ENCODE data around the gene KCNMA1. TPM values are rescaled to one million over a fixed set of nuclear protein-coding genes. Genes with fewer than 3 reads are reported as not detected.

The KCNMA1 gene
- polyA plus RNA-seq, 3 donors = 3.1 to 4.1 (median 3.9) TPM

DNA sequence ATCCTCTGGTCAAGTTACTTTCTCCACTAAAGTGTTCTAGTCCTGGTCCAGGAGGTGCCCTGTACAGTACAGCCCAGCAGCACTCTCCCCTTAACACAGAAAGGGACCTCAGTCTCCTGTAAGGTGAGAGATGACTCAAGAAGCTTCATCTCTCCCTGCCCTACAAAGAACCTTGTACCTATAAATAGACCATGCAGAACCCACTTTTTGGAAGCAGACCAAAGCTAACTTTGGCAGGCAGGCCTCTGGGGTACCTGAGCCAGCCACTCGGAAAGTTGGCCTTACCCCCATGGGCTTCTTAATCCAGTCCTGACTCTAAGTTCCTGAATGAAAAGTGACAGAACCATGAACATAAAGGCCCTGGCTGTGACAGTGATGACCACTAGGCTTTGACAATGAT is 454.8 kb downstream of the KCNMA1 start:
- DNase-seq (ENCODE audit: low read depth in 3 of 3, low spot score in 2 of 3) = no peak

DNA sequence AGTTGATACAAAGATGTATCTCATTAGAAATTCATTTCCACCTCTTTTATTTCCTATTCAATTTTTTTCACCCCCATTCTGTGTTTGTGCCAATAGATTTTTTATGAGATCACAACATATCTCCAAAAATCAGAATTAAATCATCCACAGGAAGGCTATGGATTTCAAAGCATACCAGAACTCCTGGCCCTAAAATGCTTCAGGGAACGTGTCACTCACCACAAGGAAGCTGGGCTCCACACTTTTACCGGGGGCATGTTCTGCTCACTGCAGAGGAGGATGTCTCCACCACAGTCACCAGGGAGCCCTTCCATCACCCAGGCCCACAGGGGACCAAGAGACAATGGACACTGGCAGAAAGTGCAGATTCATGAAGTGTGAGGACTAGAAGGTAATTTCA is 456.8 kb downstream of the KCNMA1 start:
- DNase-seq (ENCODE audit: low read depth in 3 of 3, low spot score in 2 of 3) = no peak

DNA sequence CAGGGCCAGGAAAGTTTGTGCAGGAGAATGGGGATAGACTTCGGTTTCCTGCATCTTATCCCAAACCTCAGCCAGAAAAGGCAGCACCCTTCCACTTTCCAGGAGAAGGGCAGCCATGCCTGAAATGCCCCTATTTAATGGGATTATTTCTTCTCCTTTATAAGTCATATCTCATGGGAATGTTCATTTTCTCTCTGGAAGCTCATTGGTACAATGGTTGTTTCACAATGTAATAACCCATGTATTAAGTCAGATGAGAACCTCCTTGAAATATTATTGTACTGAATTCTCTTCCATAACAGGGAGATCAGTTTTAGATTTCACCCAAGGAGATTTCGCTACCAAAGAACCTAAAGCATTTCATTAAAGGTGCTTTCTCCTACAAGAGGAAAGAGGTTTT is 457.5 kb downstream of the KCNMA1 start:
- DNase-seq (ENCODE audit: low read depth in 3 of 3, low spot score in 2 of 3) = no peak

DNA sequence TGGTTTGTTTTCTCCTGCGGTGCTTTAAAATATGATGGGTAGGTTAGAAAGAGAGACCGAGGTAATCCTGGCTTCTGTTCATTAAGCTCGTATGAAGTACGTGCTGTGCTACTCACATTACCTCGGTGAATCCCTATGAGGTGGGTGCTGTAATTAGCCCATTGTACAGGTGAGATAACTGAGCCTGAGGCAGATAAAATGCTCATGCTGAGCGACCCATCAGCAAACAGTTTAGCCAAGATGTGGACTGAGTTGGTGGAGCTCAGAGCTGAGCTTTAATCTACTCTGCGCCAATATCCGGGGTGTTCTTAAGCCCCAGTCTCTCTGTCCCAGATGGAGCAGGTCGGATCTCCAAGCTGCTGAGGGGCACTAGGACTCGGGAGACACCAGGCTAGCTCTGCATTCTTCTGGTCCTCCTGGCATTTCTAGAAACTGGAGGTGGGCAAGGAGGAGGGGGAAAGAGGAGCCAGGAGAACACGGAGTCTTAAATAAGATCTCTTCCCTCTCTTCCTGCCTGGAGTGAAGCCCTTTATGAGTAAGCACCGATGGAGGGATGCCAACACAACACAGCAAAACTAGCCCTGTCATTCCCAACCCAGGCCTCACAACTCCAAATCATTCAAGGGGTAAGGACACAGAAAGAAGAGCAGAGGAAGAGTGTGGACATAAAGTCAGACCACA is 458.5 kb downstream of the KCNMA1 start:
- DNase-seq (ENCODE audit: low read depth in 3 of 3, low spot score in 2 of 3) = no peak

DNA sequence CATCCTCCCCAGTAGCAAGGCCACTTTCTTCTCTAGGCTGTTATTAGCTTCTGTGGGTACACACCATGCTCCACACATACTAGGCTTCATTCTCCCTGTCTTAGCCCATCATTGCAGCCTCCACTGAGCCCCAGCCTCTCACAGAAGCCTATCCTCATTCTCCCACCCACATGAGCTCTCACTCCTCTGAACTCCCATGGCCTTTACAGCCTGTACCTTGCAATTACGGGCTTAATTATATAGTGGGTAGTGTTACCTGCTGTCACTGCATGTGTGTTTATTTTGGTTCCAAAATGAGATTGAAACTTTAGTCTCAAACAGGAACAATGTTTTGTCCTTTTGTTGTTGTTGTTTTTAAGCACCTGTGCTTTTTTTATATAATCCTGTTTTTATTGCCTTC is 460.0 kb downstream of the KCNMA1 start:
- DNase-seq (ENCODE audit: low read depth in 3 of 3, low spot score in 2 of 3) = no peak

DNA sequence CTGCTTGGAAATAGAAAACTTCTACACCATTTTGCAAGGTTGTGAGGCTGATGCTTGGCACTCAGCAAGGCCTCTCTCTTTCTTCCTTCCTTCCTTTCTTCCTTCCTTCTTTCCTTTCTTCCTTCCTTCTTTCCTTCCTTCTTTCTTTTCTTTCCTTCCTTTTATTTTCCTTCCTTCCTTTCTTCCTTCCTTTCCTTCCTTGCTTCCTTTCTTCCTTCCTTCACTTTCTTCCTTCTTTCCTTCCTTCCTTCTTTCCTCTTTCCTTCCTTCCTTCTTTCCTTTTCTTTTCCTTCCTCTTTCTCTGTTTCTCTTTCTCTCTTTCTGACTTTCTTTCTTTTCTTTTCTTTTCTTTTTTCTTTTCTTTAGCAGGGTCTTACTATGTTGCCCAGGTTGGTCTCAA is 460.4 kb downstream of the KCNMA1 start:
- no peak for DNase-seq (ENCODE audit: low read depth in 3 of 3, low spot score in 2 of 3)

DNA sequence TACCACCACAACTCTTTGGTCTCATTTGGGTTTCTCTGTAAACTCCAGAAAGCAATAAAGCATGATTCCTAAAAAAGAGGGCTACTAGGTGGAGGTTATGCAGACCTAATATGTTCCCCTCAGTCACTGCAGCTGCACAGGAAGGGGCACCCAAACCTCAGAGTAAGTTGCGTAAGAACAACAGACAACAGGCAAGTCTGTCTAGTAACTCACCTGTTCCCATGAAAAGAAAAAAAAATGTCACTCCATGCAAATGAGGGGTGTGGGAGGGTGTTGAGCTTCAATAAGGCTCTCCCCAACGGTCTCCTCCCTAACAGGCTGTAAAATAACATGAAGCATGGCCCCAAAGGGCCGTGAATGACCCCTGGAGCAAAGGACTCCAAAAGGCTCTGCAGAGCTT is 461.4 kb downstream of the KCNMA1 start:
- no peak for DNase-seq (ENCODE audit: low read depth in 3 of 3, low spot score in 2 of 3)

DNA sequence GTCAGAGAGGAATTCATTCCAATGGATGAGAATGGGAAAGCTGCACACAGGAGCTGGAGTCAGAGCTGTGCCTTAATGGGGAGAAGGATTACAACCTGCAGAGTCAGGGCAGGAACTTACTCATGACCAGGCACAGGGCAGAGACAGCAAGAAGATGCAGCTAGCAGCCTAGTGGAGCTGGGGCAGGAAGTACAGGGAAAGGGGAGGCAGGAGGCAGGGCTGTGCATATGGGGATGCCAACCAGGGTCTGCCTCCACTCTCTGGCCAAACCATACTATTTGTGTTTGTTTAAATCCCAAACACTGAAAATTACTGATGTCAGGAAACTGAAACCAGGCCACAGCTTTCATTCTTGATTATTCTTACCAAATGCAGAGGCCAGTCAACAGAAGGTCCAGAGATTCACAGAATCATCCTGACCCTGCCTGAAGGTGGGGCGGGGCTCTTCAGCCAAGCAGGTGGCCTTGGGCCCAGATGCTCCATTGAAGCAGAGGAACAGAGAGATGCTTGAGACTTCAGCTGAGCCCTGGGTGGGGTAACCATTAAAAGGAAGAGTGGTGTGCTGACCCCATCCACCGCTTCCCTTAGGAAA is 461.9 kb downstream of the KCNMA1 start:
- no peak for DNase-seq (ENCODE audit: low read depth in 3 of 3, low spot score in 2 of 3)

DNA sequence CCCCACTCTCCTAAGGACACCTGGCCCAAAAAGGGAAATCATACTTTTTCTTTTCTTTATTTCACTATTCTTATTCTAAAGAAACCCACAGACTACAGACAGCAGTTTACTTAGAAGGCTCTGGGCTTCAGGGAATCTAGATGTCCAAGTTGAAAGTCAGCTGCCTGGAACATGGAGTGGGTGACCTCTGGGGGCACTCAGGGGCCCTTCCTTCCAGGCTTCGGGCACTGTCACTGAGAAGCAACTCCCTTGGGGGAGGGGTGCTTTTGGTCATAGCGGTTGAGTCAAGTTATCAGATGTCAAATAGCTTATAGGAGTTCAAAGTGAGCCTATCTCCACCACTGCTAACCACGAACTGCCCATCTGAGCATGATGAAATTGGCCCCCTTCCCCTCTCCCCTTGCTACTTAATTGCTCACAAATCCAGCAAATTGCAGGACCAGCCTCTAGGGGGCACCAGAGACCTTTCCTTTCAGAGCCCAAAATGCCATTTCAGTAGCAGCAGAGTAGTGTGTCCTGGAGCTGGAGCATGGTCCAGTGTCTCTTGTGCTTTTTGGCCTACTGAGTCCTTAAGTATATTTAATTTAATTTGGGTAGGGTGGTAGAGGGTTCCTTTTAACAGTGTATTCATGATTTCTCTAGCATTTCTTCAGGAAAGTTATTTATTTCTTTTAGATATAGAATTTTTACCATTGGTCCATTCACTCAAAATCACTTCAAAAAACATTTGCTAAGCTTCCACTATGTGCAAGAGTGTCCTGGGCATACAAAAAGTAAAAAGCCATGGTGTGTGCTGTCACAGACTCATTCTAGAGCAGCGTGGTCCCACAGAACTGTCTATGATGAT is 463.8 kb downstream of the KCNMA1 start:
- DNase-seq (ENCODE audit: low read depth in 3 of 3, low spot score in 2 of 3) = peak; percentile 54 to 58 (median 56)

DNA sequence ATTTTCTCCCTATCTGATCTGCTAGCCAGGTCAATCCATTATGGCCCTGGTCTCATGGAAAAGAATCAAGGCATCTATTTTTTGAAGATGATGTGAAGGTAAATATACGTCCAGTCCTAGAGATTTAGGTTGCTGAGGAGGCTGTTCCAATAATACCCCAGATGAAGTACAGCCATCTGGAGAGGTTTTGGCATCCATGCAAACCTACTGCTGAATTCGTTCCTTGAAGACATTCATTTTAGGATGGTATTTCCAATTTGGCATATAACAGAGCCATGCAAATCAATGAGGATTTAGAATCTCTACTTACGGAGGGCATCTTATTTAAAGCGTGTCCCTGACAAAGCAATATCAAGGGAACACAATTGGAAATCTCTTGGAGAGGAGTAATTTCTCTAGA is 465.5 kb downstream of the KCNMA1 start:
- no peak for DNase-seq (ENCODE audit: low read depth in 3 of 3, low spot score in 2 of 3)

DNA sequence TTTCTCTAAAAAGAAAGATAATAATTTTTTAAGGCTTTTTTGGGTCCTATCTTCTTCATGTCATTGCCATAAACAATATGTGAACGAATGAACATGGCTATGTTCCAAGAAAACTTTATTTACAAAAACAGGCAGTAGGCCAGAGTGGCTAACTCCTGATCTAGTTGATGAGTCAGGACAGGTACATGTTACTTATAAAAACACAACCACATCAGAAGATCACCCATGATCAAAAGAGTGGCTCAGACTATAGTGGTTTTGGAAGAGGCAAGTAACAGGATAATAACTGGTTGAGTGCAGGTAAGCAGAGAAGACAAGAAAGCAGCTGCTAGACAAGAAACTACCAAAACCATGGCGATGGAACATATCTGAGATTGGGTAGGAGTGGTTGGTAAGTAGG is 468.7 kb downstream of the KCNMA1 start:
- no peak for DNase-seq (ENCODE audit: low read depth in 3 of 3, low spot score in 2 of 3)

DNA sequence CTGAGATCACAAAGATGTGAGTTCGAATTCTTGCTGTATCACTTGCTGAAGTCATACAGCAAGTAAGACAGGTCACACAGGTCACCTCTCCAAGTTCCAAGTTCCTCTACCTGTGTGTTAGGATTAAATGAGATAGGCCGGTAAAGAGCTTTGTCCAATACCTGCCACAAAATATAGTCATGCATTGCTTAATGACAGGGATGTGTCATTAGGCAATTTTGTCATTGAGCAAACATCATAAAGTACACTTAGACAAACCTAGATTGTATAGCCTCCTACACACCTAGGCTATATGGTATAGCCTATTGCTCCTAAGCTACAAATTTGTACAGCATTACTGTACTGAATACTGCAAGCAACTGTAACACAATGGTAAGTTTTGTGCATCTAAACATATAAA is 469.4 kb downstream of the KCNMA1 start:
- no peak for DNase-seq (ENCODE audit: low read depth in 3 of 3, low spot score in 2 of 3)

DNA sequence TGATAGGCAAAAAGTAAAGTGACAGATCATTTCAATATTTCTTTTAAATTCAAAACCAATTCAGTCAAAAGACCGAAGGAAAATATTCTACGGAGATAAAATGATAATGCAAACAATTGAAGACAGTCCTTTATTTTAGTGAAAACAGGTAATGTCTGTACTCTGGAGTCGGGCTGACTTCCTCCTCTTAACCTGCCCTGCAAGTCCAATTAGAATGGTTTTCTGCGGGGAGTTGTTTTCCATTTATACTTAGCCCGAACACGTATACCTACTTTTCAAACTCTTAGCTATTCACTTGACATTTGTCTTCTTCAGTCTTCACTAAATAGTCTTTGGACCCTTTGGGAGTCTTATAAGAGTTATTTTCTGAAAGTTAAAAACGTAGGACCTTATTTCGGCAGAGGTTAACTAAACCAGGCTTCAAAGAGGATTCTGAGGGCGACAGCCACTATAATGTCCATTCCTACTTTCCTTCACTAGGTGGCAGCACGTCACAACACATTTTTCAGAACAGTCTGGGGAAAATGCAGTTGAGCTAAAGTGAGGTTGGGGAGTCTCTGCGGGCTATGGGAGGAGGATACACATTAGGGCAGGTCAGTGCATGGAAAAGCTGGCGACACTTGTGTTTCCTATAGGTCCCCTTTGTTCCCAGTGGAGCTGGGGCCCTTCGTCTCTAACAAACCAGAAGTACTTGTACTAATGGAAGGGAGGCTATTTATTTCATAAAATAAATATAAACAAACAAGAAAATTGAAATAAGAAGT is 472.0 kb downstream of the KCNMA1 start:
- peak; percentile 39 to 47 (median 45) for DNase-seq (ENCODE audit: low read depth in 3 of 3, low spot score in 2 of 3)

DNA sequence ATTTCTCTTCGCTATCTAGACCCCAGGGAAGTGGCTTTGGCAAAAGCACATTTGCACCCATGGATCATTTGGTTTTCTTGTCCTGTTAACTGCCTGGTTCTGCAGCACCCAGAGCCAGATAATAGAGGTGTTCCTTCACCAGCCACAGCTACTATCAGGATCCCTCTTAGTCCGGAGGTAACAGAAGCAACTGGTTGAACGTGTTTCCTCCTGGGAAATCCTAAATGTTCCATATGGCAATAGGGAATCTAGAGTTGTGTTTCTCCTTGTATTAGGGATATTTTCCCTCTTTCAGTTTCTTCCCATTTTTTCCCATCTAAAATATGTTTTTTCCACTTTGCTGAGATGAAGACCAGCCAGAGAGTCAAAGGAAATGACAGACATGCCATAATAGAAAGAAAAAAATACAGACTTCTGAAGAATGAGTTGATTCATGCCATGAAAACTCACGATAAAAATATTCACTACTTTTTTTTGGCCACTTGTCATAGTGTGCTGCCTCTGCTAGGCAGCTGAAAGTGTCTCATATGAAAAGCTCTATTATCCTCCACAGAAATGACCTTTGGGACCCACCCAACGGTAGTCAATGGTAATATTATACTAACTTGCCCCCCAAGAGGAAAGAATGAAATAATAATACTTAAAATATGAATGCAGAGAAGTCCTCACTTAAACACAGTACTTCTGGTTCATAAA is 472.8 kb downstream of the KCNMA1 start:
- DNase-seq (ENCODE audit: low read depth in 3 of 3, low spot score in 2 of 3) = no peak

DNA sequence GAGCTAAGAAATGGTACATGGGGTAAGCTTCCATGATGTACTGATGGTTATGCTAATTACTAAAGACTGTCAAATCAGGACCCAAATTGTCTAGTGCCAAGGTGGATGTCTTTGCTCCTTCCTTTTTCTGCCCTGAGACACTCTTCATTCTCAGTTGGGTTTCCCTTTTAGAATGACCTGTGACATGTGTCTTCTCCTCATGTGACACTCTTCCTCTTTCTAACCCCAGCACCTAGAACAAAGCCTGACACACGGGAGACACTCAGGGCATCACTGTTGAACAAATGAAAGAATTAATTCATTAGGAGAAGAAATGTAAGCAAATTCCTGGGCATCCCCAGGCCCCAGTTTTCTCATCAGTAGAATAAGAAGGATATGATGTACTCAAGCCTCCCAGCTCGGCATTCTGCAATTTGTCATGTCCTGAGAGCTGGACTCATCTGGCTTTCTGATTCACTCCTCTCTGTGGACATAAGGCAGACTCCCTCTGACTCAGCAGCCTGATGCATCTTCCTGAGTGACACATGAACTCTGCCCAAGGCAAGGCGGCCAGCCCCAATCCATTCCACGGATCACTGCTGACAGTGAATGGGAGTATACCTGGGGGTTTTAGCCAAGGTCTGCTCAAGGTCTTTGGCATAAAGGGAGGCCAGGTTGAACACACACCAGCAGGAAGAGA is 473.8 kb downstream of the KCNMA1 start:
- DNase-seq (ENCODE audit: low read depth in 3 of 3, low spot score in 2 of 3) = peak in 1 of 3 donors; percentile 13

DNA sequence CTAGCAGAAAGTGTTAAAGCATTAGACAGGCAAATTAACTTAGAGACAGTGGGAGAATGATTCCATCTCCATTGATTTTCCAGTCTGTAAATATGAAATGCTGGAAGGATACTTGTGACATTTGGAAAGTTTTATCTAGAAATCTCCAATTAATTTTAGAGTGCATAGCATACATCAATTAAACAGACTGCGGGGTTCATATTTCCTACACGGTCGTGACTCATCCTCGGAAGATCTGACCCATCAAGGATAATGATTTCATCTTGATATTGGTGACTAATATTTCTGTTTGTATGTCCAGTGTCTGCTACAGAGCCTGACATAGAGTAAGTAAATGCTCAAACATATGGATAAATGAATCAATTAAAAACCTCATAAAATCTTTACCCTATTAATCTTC is 474.9 kb downstream of the KCNMA1 start:
- DNase-seq (ENCODE audit: low read depth in 3 of 3, low spot score in 2 of 3) = no peak

DNA sequence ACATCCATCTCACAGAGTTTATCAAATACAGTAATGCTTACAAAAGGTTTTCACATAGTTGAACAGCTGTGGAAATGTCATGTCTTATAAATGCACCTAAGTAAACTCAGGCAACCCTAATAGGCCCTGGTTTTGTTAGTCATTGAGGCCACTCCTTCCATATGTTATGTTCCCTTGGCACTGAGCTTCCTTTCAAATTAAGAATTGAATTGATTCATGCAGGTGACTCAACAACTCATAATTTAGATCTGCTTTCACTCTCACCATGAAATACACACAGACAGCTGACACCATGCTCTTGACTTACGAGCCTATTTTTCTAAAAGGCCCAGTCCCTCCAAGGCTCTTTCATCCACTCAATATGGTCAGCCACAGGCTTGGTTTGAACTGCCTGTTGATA is 476.9 kb downstream of the KCNMA1 start:
- DNase-seq (ENCODE audit: low read depth in 3 of 3, low spot score in 2 of 3) = no peak

DNA sequence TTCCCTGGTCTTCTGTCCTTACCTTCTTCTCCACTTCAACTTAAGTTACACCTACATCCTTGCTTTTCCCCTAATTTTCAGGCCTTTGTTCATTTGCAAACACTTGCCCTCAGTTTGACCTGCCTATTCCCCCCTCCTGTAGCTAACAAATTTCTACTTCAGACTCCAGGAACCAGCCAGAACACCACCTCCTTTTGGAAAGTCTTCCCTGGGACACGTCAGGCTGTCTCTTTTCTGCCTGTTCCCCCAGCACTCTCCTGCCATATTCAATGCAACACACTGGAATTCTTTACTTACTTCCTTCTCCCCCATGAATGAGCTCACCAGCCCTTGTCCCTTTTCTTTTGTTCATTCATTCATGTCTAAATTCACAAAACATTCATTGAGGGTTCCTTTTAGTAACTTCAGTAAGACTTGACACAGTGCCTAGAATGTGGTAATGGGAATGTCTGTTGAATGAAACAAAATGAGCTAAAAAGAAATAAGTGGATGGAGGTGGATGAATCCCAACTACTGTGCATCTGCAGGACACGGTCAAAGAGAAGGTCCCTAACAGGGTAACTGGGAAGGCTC is 478.0 kb downstream of the KCNMA1 start:
- no peak for DNase-seq (ENCODE audit: low read depth in 3 of 3, low spot score in 2 of 3)

DNA sequence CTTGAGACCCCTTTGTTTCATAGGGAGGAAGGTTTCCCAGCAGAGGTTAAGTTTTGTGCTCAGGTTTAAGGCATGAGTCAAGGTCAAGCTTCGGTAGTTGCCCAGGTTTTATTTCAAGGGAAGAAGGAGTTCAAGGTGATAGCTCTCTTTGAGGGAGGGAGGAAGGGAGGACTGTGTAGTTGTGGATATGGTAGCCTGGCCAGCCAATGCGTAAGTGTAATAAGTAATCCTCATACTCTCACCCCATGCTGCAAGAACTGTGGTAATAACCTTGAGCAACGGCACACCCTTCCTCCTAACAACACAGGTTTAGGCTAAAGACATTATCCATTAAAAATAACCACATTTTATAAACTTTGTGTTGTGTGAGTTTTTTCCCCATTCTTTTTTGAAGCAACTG is 478.9 kb downstream of the KCNMA1 start:
- no peak for DNase-seq (ENCODE audit: low read depth in 3 of 3, low spot score in 2 of 3)
